Measurements from ENCODE around the gene RCOR1.

The RCOR1 gene

DNA sequence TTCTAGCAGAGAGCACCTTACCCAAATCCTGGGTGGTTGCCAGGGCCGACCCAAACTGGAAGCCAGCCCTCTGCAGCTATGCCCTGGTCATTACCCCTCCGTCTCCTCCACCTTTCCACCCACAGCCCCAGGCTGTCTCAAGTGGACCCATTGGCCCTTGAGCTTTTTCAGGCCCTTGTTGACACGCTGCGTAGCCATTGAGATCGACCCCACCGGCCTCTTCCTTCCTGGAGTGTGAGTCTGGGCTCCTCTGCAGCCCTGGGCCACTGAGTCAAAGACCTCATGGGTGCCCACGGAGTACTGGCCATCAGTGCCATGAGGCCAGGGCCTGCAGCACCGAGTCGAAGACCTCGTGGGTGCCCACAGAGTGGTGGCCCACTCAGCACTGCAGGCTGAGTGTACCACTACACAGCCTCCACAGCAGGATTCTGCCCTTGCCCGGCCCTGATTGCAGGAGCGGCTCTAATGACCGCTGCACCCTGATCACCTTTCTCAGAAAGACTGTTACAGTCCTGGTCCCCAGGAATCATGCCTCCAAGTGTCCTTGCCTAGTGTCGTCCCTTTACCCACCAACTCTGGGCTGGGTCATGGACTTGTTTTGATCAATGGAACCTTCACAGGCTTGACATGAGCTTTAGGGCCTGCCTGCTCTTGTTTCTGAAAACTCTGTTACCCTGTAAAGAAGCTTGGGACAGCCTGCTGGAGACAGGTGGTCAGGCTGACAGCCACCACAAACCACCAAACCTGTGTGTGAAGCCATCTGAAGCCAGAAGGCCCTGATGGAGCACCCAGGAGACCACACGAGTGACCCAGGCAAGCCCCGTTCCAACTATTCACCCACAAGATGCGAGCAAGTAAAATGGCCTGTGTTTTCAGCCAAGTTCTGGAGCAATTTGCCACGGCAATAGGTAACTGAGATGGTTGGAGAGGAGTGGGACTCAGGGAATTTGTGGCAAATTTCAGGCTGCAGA lies 145.2 kb downstream of the RCOR1 start:
- no peak overlapping the region for H3K27ac Mint-ChIP-seq
- H3K9me3 Mint-ChIP-seq: peaks cover 14% of the 10 kb centered on the region
- no peaks in the 10 kb centered on the region for H3K27me3 Mint-ChIP-seq (ENCODE audit: low read depth)
- H3K4me1 Mint-ChIP-seq: no peaks in the 10 kb centered on the region
- no peak overlapping the region for H3K4me3 Mint-ChIP-seq
- H3K36me3 Mint-ChIP-seq (ENCODE audit: low read depth): peaks cover 49% of the 10 kb centered on the region
- TF ChIP-seq, protein P1, sequence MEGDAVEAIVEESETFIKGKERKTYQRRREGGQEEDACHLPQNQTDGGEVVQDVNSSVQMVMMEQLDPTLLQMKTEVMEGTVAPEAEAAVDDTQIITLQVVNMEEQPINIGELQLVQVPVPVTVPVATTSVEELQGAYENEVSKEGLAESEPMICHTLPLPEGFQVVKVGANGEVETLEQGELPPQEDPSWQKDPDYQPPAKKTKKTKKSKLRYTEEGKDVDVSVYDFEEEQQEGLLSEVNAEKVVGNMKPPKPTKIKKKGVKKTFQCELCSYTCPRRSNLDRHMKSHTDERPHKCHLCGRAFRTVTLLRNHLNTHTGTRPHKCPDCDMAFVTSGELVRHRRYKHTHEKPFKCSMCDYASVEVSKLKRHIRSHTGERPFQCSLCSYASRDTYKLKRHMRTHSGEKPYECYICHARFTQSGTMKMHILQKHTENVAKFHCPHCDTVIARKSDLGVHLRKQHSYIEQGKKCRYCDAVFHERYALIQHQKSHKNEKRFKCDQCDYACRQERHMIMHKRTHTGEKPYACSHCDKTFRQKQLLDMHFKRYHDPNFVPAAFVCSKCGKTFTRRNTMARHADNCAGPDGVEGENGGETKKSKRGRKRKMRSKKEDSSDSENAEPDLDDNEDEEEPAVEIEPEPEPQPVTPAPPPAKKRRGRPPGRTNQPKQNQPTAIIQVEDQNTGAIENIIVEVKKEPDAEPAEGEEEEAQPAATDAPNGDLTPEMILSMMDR (IDR thresholded peaks at IDR 0.05; ENCODE audit: unreplicated experiment in 3 of 3): no peak

DNA sequence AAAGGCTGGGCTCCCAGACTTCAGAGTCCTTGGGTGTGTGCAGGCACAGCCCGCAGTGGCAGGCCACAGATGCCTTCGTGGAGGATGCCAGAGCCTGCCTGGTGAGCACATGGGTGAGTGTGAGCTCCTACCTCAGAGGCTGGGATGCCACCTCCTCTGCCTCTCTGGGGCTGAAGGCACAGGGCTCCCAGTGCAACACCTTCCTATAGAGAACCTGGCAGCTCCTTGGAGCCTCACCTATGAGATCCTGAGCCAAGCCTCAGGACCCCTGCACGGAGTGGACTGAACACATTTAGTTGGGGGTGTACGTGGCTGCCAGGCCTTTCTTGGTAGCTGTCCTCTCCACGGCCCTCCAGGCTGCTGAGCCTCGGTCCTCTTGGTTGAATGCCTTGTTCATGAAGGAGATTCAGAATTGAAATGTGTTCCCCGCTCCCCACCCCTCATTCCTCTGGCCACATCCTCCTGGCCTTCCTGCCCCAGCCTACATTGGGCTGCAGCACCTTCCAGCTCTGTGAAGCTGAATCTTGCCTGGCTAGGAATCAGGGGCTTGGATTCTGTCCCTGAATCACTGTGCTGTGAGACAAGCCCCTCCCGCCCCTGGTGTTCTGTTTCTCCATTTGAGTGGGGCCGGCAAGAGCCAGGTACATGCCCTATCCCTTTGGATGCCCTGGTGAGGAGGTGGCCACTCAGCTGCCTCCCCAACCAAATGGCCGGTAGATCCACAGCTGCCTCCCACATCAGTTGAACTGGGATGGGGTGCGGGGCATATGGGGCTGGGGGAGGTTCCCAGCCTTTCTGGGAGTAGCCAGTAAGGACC lies 146.1 kb downstream of the RCOR1 start:
- TF ChIP-seq, protein P1 (IDR thresholded peaks at IDR 0.05; ENCODE audit: unreplicated experiment in 3 of 3): no peak
- H3K27ac Mint-ChIP-seq: no peak overlapping the region
- no peaks in the 10 kb centered on the region for H3K27me3 Mint-ChIP-seq (ENCODE audit: low read depth)
- H3K4me3 Mint-ChIP-seq: no peak overlapping the region
- no peaks in the 10 kb centered on the region for H3K4me1 Mint-ChIP-seq
- H3K9me3 Mint-ChIP-seq: peaks cover 22% of the 10 kb centered on the region
- peaks cover 51% of the 10 kb centered on the region for H3K36me3 Mint-ChIP-seq (ENCODE audit: low read depth)

DNA sequence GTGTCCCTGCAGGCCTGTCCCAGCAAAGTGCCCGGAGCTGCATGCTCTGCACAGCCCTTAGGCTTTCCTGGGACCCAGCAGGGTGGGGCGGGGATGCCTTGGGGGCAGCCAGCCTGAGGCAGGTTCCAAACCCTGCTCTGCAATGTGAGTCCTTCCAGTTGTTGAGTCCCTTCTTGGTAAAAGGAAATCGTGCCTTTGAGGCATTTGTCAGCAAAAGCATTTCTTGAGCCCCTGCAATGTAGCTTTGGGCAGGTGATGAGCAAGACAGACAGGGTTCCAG lies 146.7 kb downstream of the RCOR1 start:
- no peaks in the 10 kb centered on the region for H3K4me1 Mint-ChIP-seq
- TF ChIP-seq, protein P1 (IDR thresholded peaks at IDR 0.05; ENCODE audit: unreplicated experiment in 3 of 3): no peak

DNA sequence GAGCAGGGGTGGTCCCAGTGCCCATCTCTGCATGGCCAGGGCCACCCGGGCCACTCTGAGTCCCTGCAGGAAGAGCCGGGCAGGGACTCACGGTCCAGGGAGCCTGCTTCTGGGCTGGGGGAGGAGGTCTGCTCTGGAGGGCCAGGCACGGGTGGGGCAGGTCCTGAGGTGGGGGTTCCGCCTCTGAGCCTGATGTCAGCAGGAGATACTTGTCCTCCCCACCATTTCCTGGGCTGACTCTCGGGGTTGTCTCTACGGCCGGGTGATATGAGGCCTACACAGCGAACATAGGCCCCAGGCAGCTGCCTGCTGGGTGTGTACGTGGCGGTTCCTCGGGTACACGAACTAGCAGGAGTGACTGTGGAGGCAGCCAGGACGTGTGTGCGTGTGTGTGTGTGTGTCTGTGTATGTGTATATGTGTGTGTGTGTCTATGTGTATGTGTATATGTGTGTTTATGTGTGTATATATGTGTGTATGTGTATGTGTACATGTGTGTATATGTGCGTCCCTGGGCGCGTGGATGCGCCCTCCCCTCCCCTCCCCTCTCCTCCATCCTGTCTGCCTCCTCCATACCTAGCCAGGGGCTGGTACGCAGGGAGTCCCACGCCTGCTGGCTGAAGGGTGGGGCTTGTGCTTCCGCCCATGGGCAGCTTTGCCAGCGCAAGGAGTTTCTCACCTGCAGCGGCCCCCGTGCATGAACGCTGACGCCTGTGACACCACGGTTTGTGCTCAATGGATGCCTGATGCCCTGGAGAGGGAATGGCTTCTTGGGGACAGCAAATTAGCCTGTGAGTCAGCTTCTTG lies 154.4 kb downstream of the RCOR1 start:
- TF ChIP-seq, protein P1 (IDR thresholded peaks at IDR 0.05; ENCODE audit: unreplicated experiment in 3 of 3): no peak
- H3K27ac Mint-ChIP-seq: no peak overlapping the region
- H3K36me3 Mint-ChIP-seq (ENCODE audit: low read depth): peaks cover 15% of the 10 kb centered on the region
- H3K4me3 Mint-ChIP-seq: no peak overlapping the region
- H3K27me3 Mint-ChIP-seq (ENCODE audit: low read depth): no peaks in the 10 kb centered on the region
- peaks cover 10% of the 10 kb centered on the region for H3K9me3 Mint-ChIP-seq
- H3K4me1 Mint-ChIP-seq: peaks cover 13% of the 10 kb centered on the region

More for the DNA sequence above, 146.7 kb downstream of the RCOR1 start:
- H3K27me3 Mint-ChIP-seq (ENCODE audit: low read depth): no peaks in the 10 kb centered on the region
- H3K27ac Mint-ChIP-seq: no peak overlapping the region
- H3K4me3 Mint-ChIP-seq: no peak overlapping the region
- H3K36me3 Mint-ChIP-seq (ENCODE audit: low read depth): peaks cover 50% of the 10 kb centered on the region
- peaks cover 22% of the 10 kb centered on the region for H3K9me3 Mint-ChIP-seq

DNA sequence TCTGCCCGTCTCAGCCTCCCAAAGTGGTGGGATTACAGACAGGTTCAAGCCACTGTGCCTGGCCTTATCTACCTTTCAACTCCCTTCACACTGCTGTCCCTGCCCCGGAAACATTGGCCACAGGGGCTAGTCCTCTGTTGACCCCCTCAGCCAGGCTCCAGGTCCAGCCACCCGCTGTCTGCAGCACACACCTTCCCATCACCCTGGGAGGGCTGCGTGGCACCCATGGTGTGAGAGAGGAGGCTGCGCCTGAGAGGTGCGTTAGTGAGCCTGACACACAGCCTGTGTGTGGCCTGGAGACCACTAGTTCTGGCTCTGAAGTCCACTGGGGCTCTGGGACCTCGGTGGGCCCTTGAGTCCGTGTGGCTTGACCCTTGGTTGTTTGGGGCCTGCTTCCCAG lies 156.4 kb downstream of the RCOR1 start:
- H3K4me1 Mint-ChIP-seq: peaks cover 13% of the 10 kb centered on the region
- no peaks in the 10 kb centered on the region for H3K27me3 Mint-ChIP-seq (ENCODE audit: low read depth)
- no peaks in the 10 kb centered on the region for H3K9me3 Mint-ChIP-seq
- H3K4me3 Mint-ChIP-seq: no peak overlapping the region
- TF ChIP-seq, protein P1 (IDR thresholded peaks at IDR 0.05; ENCODE audit: unreplicated experiment in 3 of 3): no peak
- peaks cover 3% of the 10 kb centered on the region for H3K36me3 Mint-ChIP-seq (ENCODE audit: low read depth)
- H3K27ac Mint-ChIP-seq: no peak overlapping the region
